Uterus (tissue), 2 donors: ENCODE measurements around the gene CYS1.
"Not testable (repeated sequence)": the region's sequence is repeated elsewhere in the genome, so short reads cannot be mapped to it uniquely, and the experiment has no call there.

Source experiments
- CTCF ChIP-seq, 4 experiments: fragments of 200-600 bp in 2 of 4; fragments of 450-650 bp in 2 of 4; sonication (generic) in 2 of 4; IDR thresholded peaks; one replicate each; pipeline ENCODE4 v1.5.1; 2016 to 2019; ENCODE audit warnings: antibody characterized with exemption in 4 of 4, mild to moderate bottlenecking in 2 of 4, moderate library complexity in 1 of 4
- POLR2A ChIP-seq, 2 donors: fragments of 450-650 bp; IDR thresholded peaks; one replicate each; pipeline ENCODE4 v1.6.1; 2016; ENCODE audit warnings: antibody characterized with exemption in 2 of 2, mild to moderate bottlenecking in 1 of 2, moderate library complexity in 1 of 2

- not testable (repeated sequence) for TF ChIP-seq CTCF, POLR2A (IDR thresholded peaks at IDR 0.05)
These were observed 11.7 kb upstream of the CYS1 start for GRCh38 chr2:10091889-10092244.
